Stimulated activated CD4-positive, alpha-beta T cell treated with anti-CD3 and anti-CD28 coated beads, Interleukin-12 subunit alpha, Interleukin-12 subunit beta, amount 100 ng/mL, for 48 hours (primary cell): ENCODE results near the gene SHISA6.

Experiments
- DNase-seq, 3 donors: peaks; one replicate each; pipeline ENCODE4 v3.0.0-alpha.2; 2020; ENCODE audit warnings: low read depth in 2 of 3, low spot score in 1 of 3

SHISA6 gene

GRCh38 chr17:11240841-11241610 is at the start of gene SHISA6:
SHISA6 (plus strand) TSS chr17:11241213.
- DNase-seq, result no peak

- DNase-seq, result no peak
Observed at GRCh38 chr17:11195801-11196200, 45.2 kb upstream of the SHISA6 start.

GRCh38 chr17:11204991-11205390 is 36.0 kb upstream of the SHISA6 start:
- DNase-seq, result no peak

- no peak for DNase-seq
Observed at GRCh38 chr17:11205659-11206058, 35.4 kb upstream of the SHISA6 start.

- no peak for DNase-seq
Observed at GRCh38 chr17:11209906-11210305, 31.1 kb upstream of the SHISA6 start.

- no peak for DNase-seq
Observed at GRCh38 chr17:11212792-11213191, 28.2 kb upstream of the SHISA6 start.

- DNase-seq, result no peak
Observed at GRCh38 chr17:11216976-11217375, 24.0 kb upstream of the SHISA6 start.

GRCh38 chr17:11221196-11221595 is 19.8 kb upstream of the SHISA6 start:
- DNase-seq, result no peak

GRCh38 chr17:11221721-11222120 is 19.3 kb upstream of the SHISA6 start:
- no peak for DNase-seq

- DNase-seq, result no peak
Observed at GRCh38 chr17:11238705-11239104, 2.3 kb upstream of the SHISA6 start.

GRCh38 chr17:11239379-11239970 is 1.5 kb upstream of the SHISA6 start:
- DNase-seq, result no peak

GRCh38 chr17:11240041-11240840 is 772 bp upstream of the SHISA6 start:
- no peak for DNase-seq

GRCh38 chr17:11241611-11242226 is 706 bp downstream of the SHISA6 start:
- no peak for DNase-seq

GRCh38 chr17:11242411-11242810 is 1.4 kb downstream of the SHISA6 start:
- DNase-seq, result no peak

GRCh38 chr17:11244776-11245175 is 3.8 kb downstream of the SHISA6 start:
- DNase-seq, result no peak

- no peak for DNase-seq
Observed at GRCh38 chr17:11245187-11245586, 4.2 kb downstream of the SHISA6 start.

GRCh38 chr17:11245791-11246190 is 4.8 kb downstream of the SHISA6 start:
- DNase-seq, result no peak

GRCh38 chr17:11250161-11250560 is 9.1 kb downstream of the SHISA6 start:
- DNase-seq, result no peak

GRCh38 chr17:11251561-11252107 is 10.6 kb downstream of the SHISA6 start:
- no peak for DNase-seq

- DNase-seq, result no peak
Observed at GRCh38 chr17:11252146-11252545, 11.1 kb downstream of the SHISA6 start.

GRCh38 chr17:11256877-11257276 is 15.9 kb downstream of the SHISA6 start:
- DNase-seq, result no peak
